ENCODE measurements around the gene OR6T1. TPM values are rescaled to one million over a fixed set of nuclear protein-coding genes. Genes with fewer than 3 reads are reported as not detected.

Gene OR6T1
- total RNA-seq, 1 donor from 2014 or later, result not detected

DNA sequence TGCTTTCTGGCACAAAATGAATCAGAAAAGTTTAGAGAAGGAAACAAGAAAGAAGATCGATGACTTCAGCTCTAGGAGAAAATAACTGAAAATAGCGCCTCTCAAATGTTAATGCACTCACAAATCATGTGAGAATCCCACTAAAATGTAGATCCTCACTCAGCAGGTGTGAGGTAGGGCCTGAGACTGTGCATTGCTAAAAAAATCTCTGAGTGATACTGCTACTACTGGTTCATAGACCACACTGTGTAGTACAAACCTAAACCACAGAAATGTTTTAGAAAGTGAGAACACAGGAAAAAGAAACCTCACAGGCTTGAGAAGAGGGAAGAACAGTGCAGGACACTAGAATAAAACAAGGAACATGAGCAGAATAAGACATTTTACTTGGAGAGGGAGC, 39.7 kb downstream of the OR6T1 start:
- intact Hi-C loops (cut with micrococcal nuclease), result no loop called here
- Mint-ChIP-seq H3K36me3 (ENCODE audit: low read depth) (no peaks in the 10 kb centered on the region), H3K4me3 (ENCODE audit: low read depth) (no peak overlapping the region), H3K4me1 (ENCODE audit: low read depth) (peaks cover 7% of the 10 kb centered on the region), H3K27ac (no peak overlapping the region), H3K9me3 (no peaks in the 10 kb centered on the region), H3K27me3 (ENCODE audit: low read depth) (peaks cover 22% of the 10 kb centered on the region)
- DNase-seq (ENCODE audit: low spot score), result no peak

DNA sequence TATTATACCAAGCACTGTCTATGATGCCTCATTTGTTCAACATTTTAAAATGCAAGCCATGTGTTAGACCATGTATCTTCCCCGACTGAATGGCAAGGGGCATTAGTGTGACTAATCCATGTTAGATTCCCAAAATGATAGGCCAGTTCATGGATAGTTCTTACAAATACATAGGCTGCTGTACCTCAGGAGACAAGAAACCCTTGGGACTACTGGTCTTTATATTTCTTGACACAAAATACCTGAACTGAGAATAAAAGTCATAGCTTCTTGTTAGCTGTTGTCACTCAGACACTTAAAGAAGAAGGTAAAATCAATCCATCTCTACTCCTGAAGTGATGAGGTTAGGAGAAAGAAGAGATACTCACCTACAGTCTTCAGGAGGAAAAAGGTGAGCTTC, 41.8 kb downstream of the OR6T1 start, which contains the start of gene OR8D4:
OR8D4 (plus strand) TSS at position 301 of the 400 bp plus-strand sequence. CDS start 4,265 bp downstream, outside the sequence.
- Mint-ChIP-seq H3K4me1 (ENCODE audit: low read depth) (peaks cover 7% of the 10 kb centered on the region), H3K4me3 (ENCODE audit: low read depth) (no peak within 1 kb of the TSS), H3K36me3 (ENCODE audit: low read depth) (no peaks in the 10 kb centered on the region), H3K9me3 (no peaks in the 10 kb centered on the region), H3K27me3 (ENCODE audit: low read depth) (peaks cover 19% of the 10 kb centered on the region), H3K27ac (no peak within 1 kb of the TSS)
- intact Hi-C loops (cut with micrococcal nuclease), result no loop called here
- DNase-seq (ENCODE audit: low spot score), result no peak

DNA sequence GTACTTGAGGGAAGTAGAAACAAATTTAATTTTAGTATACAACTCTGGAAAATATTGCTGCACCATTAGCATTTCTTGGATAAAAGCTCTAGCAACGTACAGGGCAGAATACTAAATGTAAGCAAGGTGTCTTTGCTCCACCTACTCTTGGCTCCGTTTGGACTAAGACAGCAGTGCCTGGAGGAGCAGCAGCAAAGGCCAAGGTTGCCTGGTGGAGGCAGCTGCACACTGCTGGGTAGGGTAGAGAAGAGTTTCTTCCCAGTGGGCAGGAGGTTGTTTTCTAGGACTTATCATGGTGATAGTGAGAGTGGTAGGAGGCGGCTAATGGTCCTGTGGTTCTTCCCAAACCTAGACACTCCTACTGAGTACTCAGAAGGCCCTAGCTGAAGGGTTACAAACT, 43.8 kb downstream of the OR6T1 start:
- Mint-ChIP-seq H3K9me3 (no peaks in the 10 kb centered on the region), H3K27me3 (ENCODE audit: low read depth) (peaks cover 6% of the 10 kb centered on the region), H3K27ac (no peak overlapping the region), H3K4me3 (ENCODE audit: low read depth) (no peak overlapping the region), H3K36me3 (ENCODE audit: low read depth) (no peaks in the 10 kb centered on the region), H3K4me1 (ENCODE audit: low read depth) (peaks cover 7% of the 10 kb centered on the region)
- DNase-seq (ENCODE audit: low spot score), result no peak
- intact Hi-C loops (cut with micrococcal nuclease), result no loop called here

Other genes starting within 250 kb of the OR6T1 start
- 19.2 and 22.3 TPM in 2 replicates for gene ZNF202, start 202.2 kb downstream of the OR6T1 start, total RNA-seq
- gene OR6X1, start 189.3 kb downstream of the OR6T1 start, total RNA-seq, result not detected in 2 replicates
- gene OR6M1, start 137.5 kb downstream of the OR6T1 start, total RNA-seq, result not detected in 2 replicates
- gene TMEM225, start 58.2 kb downstream of the OR6T1 start, total RNA-seq, result not detected in 2 replicates
- gene OR8D4, start 41.7 kb downstream of the OR6T1 start, total RNA-seq, result not detected in 2 replicates
- gene OR4D5, start 4.2 kb downstream of the OR6T1 start, total RNA-seq, result not detected in 2 replicates
- not detected in 2 replicates for gene OR10S1, start 33.9 kb upstream of the OR6T1 start, total RNA-seq
- not detected in 2 replicates for gene OR10G6, start 51.3 kb upstream of the OR6T1 start, total RNA-seq
- not detected in 2 replicates for gene OR10G4, start 69.2 kb upstream of the OR6T1 start, total RNA-seq
- gene OR10G9, start 79.2 kb upstream of the OR6T1 start, total RNA-seq, result not detected in 2 replicates
- gene OR10G8, start 83.0 kb upstream of the OR6T1 start, total RNA-seq, result not detected in 2 replicates
- not detected in 2 replicates for gene OR10G7, start 97.5 kb upstream of the OR6T1 start, total RNA-seq
- gene VWA5A, start 171.6 kb upstream of the OR6T1 start, total RNA-seq, result 4.6 TPM in 2 replicates
- not detected in 2 replicates for gene OR10D3, start 239.5 kb upstream of the OR6T1 start, total RNA-seq